IPS-NIHi7 (cell line): ENCODE results near the gene TPM4.
"Not testable (repeated sequence)": the region's sequence is repeated elsewhere in the genome, so short reads cannot be mapped to it uniquely, and the experiment has no call there.

Experiments
- DNase-seq: peaks from one replicate; pipeline ENCODE4 v3.0.0; 2012; ENCODE audit warnings: mixed read lengths; ENCODE audit errors: extremely low spot score

Gene TPM4

DNA sequence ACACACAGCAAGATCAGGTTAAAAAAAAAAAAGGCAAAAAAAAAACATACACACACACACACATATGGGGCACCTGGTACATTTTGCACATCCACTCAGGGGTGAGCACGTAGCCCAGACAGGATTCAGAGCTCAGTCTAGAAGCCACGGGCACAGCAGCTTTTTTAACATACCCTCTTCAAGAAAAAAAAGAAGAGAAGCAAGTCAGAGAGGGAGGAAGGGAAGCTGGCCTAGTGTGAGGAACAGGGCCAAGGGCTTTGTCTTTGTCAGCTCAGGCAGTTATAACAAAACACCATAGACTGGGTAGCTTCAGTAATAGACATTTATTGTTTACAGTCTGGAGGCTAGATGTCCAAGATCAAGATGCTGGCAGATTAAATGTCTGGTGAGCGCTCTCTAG, 2.3 kb upstream of the TPM4 start:
- DNase-seq = no peak

DNA sequence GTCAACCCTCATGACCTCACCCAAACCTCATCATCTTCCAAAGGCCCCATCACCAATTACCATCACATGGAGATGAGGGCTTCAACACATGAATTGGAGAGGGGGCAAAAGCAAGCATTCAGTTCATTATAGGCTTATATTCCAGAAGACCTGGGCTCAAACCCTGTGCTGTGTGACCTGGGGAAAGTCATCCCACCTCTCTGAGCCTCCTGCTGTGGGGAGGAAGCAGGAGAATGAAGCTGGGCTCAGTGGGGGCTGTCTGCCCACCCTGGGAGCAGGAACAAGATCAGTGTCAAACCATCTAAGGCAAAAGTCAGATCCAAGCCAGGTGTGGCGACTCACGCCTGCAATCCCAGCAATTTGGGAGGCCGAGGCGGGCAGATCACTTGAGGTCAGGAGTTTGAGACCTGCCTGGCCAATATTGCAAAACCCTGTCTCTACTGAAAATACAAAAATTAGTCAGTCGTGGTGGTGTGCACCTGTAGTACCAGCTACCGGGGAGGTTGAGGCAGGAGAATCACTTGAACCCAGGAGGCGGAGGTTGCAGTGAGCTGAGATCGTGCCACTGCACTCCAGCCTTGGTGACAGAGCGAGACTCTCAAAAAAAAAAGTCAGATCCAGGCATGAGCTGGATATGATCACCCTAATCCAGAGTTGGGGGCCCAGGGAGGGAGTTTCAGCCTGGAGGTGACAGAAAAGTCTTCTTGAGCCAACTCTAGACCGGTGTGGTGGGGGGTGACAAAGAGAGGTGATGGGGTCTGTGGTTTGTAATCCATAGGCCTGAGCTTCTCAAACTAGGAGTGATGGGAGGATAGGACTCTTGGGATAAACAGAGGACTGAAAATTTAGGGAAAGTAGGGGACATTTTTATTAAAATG, 1.6 kb upstream of the TPM4 start:
- no peak for DNase-seq

DNA sequence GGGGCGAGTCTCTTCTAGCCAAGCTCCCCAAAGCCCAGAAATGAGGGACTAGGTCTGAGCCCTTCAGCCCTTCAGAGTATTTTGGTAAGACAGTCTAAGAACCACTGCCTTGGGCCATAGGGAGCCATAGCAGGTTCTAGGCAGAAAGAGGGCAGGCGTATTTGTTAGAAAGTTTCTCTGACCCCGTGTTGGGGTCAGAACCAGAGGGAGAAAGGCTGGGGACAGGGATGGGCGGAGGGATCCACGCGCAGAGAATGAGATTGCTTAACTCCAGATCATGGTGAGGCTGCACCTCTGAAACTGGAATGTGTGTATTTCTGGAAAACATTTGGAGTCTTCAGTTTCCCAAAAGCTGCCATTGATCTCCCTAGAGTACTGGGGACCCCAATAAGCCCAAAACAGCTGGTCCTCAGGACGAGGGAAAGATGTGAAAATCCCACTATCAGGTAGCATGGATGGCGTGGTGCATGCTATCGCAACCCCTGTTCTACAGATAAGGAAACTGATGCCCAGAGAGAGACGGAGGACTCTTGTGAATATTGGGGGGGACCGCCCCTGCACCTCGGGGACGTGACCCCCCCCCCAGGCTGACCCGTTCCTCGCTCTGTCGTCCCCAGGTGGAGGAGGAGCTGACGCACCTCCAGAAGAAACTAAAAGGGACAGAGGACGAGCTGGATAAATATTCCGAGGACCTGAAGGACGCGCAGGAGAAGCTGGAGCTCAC, 703 bp upstream of the TPM4 start:
- no peak for DNase-seq

DNA sequence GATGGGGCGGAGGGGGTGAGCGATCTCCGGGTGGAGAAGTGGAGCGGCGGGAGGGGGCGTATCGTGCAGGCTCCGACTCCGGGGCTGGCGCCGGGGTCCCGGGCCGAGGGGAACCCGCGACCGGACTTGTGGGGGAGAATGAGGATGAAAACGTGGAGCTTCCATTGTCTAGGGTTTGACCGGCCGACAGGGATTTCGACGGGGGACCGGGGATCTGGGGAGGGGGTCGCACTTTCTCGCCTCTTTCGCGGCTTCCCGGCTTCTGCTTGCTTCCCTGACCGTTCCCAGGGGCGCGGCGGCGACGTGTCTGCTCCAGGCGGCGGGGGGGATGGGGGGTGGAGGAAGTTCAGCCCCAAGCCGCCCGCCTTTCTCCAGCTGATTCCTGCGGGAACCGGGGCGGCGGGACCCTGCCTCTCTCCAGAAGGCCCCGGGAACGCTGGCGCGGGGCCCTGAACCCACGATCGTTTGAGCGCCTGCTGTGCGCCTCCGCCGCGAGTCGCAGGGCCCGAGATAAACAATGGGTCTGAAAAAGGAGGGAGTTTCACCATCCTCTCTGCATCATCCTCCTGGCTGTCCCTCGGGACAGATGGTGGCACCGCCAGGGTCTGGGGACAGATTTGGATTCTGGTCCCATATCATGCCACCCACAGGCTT, 790 bp downstream of the TPM4 start:
- DNase-seq = no peak

DNA sequence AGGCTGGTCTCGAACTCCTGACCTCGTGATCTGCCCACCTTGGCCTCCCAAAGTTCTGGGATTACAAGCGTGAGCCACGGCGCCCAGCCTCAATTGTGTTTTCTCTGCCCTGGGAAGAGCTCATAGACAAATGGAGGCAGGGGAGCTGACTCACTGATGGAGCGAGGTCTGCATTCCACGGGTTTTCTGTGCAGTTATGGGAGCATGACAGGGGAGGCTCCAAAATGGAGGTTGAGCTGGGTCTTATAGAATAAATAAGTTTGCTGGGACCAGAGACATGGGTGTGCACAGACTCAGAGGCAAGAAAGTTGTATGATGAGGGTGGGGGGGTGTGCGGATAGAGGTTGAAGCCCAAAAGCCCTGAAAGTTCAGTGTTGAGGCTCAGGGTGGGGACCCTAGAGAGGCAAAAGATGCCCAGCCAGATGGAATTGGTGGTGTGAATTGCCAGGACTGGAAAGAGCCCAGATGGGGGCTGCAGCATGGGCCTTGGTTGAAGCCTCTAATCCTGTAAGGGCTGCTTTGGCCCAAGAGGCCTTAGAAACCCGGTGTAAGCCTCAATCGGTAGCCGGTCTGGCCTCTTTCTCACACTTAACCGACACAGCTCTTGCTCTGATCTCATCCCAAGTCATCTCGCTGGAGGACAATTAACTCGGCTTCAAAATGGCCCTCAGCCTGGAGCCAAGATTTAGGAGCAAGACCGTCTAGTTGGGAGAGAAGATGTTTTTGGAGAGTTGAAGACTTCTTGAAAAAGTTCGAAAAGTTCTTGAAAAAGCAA, 1.9 kb downstream of the TPM4 start:
- no peak for DNase-seq

DNA sequence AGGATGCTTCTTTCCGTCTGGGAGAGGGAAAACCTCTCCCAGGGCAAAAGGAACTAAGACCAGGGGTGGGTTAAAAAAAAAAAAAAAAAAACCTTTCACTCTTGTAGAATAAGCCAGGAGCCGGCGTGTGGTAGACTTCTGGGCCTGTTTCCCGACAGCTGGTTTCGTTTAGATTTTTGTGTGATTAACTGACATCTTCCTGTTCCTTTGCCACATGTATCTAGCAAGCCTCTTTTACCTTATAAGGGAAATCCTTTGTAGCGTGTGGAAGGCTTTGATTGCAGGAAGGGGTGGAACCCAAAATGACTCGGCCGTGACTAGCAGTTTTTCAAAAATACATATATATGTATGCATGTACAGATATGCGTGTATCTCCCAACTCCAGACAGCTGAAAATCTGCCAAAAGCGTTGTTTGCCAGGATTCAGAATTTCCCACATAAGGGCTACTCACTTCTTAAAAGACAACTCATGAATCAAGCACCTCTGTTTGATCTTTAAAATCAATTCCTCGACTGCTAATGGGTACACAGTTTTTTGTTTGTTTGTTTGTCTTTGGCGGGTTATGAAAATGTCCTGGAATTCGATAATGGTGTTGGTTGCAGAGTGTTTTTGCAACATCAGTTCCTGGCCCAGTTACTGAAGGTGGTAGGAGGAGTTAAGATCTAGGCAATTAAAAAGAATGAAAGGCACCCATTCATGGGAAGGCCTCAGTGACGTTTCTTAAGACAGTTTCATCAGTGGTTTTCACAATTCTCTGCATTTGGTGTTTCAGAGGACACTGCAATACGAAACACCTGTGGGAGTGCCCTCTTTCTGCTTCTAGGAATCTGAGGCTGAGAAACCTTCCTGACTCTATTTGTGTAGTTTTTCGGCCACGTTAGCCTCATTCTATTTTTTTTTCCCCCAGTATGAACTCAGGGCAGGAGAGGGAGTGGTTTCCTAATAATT, 2.7 kb downstream of the TPM4 start:
- no peak for DNase-seq

DNA sequence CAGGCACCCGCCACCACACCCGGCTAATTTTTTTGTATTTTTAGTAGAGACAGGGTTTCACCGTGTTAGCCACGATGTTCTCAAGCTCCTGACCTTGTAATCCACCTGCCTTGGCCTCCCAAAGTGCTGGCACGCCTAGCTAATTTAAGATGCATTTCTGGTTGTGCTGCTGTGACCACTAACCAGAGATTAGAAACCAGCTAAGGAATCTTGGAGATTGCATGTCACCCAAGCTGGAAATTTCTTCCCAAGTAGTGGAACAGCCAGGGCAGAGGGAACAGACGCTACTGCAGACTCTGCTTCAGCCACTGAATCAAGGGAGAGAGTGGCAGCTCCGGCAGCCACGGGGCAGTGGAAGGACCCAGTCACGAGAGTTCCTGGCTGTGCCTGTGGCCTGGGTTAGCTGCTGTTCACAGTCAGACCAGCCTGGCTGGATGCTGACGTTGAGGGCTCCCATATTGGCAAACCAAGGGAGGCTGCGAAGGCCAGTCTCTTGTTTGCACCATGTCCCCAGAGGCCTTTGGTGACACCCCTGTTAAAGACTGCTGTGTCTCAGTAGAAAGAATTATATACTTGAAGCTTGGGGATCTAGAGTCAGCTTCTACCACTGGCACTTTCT, 7.9 kb downstream of the TPM4 start:
- no peak for DNase-seq

DNA sequence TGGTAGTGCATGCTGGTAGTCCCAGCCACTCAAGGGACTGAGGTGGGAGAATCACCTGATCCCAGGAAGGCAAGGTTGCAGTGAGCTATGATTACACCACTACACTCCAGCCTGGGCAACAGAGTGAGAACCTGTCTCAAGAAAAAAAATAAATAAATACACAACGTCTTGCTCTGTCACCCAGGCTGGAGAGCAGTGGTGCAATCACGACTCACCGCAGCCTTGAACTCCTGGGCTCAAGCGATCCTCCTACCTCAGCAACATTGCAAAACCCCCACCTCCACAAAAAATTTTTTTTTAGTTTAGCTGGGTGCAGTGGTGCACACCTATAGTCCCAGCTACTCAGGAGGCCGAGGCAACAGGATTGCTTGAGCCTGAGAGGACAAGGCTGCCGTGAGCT, 8.8 kb downstream of the TPM4 start:
- DNase-seq = no peak

DNA sequence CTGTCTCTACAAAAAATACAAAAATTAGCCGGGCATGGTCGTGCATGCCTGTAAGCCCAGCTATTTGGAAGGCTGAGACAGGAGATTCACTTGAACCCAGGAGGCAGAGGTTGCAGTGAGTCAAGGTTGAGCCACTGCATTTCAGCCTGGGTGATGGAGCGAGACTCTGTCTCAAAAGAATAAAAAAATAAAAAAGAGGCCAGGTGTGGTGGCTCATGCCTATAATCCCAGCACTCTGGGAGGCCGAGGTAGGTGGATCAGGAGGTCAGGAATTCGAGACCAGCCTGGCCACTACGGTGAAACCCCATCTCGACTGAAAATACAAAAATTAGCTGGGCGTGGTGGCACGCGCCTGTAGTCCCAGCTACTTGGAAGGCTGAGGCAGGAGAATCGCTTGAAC, 11.1 kb downstream of the TPM4 start:
- DNase-seq = not testable (repeated sequence)

DNA sequence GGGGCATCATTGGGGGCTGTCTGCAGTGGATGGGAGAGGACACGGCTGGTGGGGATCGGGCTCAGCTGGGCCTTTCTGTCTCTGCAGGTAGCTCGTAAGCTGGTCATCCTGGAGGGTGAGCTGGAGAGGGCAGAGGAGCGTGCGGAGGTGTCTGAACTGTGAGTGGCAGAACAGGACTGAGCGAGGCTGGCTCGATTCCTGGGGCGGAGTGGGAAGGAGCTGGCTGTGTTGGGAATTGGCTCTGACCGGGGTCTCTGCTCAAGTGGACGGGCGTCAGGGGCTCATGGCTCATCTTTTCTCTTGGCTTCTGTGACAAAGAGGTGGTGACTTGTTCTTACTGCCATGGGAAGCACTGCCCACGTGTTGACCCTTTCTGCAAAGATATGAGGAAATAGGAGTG, 11.6 kb downstream of the TPM4 start:
- no peak for DNase-seq

DNA sequence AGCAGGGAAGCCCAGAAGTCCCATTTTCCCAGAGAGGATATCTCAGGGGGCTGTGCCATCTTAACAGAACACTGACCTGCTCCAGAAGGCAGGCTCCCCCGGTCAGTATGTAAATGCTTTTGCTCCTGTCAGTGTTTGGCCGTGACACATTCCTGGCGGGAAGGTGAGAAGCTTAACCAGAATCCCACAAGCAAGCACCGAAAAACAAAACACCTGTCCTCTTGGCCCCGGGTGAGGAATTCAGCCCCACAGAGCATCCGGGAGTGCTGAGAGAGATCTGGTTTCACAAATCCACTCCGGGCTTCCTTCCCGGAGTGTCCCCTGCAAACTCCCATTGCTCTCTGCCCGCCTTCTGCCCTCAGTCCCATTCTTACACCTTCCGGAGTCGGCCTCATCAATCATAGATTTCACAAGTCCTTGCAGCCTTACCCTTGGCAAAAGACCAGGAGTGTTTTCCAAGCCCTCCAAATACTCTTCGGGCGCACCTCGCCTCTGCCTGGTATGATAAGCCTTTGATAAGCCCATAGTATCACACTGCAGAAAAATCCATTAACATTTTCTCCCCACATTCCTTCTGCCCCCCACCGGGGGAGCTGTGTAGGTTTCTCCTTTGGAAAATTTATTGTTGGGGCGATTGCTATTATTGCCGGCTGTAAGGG, 12.2 kb downstream of the TPM4 start:
- no peak for DNase-seq

DNA sequence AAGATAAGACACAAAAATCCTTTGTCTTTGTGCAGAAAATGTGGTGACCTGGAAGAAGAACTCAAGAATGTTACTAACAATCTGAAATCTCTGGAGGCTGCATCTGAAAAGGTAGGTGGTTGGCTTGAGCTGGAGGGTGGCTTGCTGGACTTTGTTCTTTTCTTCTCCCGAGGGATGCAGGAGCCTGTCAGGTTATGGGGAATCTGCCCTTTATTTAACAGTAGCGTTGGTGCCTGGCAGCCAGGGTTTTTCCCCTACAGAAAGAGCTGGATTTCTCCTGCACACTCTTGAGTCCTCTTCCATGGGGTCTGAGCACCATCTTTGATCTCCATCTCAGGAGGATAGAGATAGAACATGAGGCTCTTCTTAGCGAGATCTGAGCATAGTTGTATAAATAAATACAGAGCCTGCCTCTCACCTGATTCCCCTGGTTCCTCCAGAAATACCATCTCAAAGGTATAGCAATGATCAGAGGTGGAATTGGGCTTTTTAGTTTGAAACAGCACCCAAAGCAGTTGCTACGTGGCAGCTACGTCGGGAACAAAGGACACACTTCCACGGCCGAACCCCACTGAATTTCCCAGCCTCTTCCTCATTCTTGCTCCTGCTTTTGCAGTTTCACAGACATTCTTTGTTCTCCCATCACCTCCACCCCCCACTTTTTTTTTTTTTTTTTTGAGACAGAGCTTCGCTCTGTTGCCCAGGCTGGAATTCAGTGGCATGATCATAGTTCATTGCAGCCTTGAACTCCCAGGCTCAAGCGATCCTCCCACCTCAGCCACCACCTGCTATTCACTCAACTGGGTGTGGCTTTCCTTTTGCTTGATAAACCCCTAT, 12.9 kb downstream of the TPM4 start:
- no peak for DNase-seq

DNA sequence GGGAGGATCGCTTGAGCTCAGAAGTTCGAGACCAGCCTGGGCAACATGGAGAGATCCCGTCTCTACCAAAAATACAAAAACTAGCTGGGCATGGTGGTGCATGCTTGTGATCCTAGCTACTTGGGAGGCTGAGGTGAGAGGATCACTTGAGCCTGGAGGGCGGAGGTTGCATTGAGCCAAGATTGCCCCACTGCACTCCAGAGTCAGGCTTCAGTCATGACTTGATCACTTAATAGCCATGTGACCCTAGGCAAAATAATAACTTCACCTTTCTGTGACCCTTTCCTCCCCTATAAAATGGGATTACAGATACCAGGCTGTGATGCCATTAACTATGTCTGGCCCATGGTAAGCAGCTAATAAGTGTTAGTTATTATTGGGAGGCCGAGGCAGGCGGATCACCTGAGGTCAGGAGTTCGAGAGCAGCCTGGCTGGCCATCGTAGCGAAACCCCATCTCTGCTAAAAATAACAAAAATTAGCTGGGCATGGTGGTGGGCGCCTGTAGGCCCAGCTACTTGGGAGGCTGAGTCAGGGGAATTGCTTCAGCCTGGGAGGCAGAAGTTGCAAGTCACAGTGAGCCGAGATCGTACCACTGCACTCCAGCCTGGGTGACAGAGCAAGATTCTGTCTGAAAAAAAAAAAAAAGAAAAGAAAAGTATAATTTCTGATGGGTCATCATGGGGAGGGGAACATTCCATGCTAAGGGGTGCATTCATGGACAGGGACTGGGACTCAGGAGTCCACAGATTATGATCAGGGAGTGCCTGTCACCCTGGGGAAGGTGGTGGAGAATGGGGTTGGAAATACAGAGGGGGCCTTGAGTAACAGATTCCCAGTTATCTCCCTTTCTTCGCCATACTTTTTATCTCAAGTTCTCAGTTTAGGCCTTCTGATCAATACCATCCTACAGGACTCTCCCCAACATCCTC, 15.5 kb downstream of the TPM4 start:
- DNase-seq = no peak

DNA sequence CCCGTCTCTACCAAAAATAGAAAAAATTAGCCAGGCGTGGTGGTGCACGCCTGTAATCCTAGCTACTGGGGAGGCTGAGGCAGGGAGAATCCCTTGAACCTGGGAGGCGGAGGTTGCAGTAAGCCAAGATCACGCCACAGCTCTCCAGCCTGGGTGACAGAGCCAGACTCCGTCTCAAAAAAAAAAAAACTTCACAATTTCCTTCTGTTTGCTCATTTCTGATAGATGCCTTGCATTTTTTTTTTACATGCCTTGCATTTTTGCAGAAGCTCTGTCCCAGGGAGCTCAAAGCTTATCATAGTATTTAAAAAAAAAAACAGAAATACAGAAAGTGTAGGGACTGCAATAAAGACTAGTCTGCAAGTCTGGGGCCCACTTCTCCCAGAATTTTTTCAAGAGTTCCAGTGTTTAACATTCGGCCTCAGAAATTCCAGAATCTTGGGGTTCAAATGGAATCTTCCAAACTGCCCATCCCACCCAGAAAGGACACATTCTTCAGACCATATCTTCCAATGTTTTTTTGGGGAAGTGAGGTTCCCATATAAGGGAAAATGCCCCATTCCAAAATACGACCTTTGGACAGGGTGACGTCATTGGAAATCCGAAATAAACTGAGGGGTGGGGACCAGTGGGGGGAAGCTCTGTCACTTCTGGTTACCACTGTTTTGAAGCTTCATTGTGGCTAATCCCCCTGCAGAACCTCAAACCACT, 18.2 kb downstream of the TPM4 start:
- no peak for DNase-seq

DNA sequence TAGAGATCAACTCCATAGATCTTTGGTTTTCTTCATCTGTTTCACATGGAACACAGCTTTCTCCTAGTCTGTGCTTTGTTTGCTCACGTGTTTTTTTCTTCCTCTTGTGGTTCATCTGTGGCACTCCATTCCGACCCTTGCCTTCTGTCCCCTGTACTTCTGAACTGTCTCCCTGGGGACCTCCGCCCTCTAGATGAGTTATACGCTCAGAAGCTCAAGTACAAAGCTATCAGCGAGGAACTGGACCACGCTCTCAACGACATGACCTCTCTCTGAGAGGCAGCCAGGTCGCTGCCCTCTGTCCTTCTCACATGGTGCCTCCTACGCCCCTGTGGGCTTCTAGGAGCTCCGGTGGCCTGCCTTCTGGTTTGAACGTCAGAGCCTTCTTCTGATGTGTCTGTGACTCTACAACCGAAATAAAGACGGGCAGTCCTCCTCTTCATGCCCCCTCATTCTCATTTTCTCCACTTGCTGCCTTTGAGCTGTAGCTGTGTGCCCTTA, 18.8 kb downstream of the TPM4 start:
- no peak for DNase-seq

DNA sequence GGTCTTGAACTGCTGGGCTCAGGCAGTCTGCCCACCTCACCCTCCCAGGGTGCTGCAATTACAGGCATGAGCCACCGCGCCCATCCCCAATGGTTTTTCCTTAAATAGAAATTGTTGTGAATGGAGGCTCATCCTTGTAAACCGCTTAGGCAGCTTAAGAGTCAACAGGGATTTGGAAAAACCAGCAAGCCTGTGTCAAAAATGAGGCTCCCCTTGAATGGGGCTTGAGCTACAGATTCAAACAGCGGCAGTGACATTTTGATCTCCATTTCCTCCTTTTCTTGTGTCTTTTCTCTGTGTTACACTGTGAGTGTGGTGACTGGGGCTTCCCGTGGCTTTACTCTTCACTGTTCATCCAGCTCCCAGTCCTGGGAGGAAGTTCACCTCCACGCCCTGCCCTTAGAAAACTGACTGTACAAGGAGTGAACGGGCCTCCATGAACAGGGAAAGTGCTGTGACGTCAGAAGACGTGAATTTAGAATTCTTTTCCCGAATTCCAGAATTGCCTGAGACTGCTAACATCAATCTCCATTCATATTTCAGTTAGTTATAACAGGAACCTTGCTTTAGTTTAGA, 20.1 kb downstream of the TPM4 start:
- no peak for DNase-seq

DNA sequence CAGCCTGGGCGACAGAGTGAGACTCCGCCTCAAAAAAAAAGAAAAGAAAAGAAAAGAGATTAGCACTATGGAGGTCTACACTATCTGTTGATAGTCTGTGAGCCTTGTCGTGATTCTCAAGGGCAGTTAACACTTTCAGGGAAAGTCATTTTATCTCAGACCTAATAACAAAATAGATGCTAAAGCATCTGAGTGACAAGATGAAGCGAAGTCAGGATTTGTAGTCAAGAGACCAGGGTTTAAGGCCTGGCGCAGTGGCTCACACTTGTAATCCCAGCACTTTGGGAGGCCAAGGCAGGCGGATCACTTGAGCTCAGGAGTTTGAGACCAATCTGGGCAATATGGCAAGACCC, 22.1 kb downstream of the TPM4 start:
- no peak for DNase-seq
